HG02798 (cell line): Measurements from ENCODE around the gene DPM2.

Source experiments
- ATAC-seq: cut with Tn5 transposase; IDR thresholded peaks from one replicate; pipeline ENCODE4 v1.9.1; 2021; ENCODE audit warnings: mild to moderate bottlenecking; ENCODE audit not compliant: unreplicated experiment, poor library complexity

DPM2 gene

GRCh38 chr9:127973169-127974000 lies 35.7 kb upstream of the DPM2 start:
- no peak for ATAC-seq

GRCh38 chr9:127972236-127972871 lies 34.7 kb upstream of the DPM2 start:
- no peak for ATAC-seq

GRCh38 chr9:127971357-127972235 lies 33.9 kb upstream of the DPM2 start:
- ATAC-seq = no peak

DNA sequence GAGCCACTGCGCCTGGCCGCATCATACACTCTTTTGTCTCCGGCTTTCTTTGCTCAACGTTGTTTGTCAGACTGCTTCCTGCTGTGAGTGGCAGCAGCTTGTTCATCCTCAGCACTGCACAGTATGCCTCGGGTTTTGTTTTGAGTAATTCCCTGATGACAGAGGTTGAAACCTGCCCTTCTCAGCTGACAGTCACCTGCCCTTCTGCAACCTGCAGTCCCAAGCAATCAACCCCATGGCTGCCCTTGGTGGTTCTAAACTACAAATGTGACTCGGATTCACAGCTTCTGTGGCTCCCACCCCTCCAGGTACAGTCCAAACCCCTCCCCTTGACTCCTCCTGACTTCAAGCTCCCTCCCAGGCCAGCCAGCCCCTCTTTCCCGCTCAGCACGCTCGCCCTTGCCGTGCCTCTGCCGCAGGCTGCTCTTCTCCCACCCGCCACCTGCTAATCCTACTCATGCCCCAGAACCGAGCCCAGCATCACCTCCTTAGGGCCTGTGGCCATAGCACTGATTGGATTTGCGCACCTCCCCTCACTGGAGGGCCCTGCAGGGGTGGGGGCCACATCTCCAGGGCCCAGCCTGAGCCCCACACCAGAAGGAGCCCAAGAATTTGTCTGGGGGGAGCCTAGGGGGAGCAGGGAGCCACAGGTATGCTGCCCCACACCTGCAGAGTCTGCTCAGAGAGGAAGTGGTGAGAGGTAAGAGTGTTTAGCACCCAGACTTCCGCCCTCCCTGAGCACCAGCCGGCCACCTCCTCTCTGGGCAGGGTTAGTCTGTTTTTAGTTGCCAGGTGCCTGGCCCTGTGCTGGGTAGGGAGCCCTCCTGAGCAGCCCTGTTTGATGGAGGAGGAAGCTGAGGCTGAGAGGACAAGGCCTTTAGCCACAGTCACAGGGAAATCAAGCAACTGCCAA lies 33.0 kb upstream of the DPM2 start:
- peak; percentile 82 for ATAC-seq

- no peak for ATAC-seq
These were observed 31.2 kb upstream of the DPM2 start for GRCh38 chr9:127968700-127969383.

DNA sequence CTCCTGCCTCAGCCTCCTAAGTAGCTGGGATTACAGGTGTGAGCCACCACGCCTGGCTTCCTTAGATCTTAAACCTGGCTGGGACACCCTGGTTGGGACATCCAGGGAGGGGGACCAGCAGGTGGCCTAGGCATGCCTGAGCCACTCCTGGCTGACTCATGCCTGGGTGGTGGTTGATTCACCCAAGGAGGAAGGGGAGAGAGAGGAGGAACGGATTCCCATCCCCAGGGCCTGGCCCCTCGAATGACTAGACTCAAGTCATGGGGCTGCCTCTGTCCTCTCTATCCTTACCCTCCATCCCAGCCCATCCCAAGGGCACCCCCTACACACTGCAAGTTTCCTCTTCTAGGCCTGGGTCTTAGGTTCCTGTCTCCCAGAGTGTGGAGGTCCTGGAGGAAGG lies 30.4 kb upstream of the DPM2 start:
- ATAC-seq = no peak

- ATAC-seq = no peak
These were observed 29.6 kb upstream of the DPM2 start for GRCh38 chr9:127967151-127967809.

- ATAC-seq = no peak
These were observed 28.9 kb upstream of the DPM2 start for GRCh38 chr9:127966416-127967150.

DNA sequence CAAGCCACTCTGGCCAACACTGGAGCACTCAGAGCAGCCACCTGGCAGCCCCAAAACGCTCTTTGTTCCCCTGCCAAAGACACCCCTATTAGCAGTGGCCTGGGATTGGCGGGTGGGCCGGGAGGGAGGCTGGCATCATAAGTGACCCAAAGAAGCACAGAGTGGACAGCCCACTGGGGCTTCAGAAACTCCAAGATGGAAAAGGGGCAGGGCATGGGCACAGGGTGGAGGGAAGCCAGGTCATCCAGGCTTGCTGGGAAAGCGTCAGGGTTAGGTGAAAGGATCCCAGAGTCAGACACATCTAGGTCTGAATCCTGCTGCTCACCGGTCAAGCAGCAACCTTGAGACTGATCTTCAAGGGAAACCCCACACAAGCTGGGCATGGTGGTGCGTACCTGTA lies 28.3 kb upstream of the DPM2 start:
- ATAC-seq = no peak

- ATAC-seq = no peak
These were observed 25.9 kb upstream of the DPM2 start for GRCh38 chr9:127963359-127964064.

GRCh38 chr9:127963041-127963358 lies 25.3 kb upstream of the DPM2 start:
- ATAC-seq = no peak

DNA sequence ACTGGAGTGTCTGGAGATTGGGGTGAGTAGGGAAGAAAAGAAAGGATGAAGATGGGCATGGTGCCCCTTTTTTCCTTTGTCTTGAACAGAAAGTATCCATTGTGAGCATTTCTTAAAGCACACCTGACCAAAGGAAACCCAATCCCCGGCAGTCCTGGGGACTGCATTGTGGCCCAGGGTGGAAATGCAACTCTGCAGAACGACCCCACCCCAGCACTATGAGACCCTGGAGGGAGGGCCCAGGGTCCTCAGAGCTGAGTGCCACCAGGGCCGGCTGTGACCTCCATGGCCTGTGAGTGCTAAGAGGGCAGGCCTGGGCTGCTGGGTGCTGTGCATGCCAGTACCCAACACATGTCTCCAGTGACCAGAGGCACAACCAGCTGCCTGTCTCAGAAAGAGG lies 24.6 kb upstream of the DPM2 start:
- ATAC-seq = no peak

DNA sequence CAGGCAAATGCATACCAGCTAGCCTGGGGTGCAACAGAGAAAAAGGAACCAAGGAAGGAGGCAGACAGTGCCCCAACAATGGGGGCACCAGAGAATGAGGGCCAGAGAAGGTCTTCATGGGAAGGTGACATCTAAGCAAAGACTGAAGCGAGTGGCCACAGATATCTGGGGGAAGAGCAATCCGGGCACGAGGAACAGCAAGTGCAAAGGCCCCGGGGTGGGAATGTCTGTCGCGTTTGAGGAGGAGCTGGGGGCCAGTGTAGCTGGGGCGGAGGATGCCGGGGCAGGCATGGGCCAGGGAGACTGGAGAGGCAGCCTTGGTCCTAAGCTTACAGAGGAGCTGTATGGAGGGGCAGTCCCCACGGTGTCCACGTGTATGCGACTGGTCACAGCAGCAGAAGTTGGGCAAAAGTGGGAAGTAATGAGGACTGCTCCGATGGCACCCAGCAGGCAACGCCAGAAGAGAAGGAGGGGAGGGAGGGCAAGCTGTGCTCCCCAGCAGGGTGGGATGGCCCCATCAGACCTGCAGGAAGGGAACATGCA lies 24.0 kb upstream of the DPM2 start:
- no peak for ATAC-seq

GRCh38 chr9:127961155-127961490 lies 23.5 kb upstream of the DPM2 start:
- no peak for ATAC-seq

- ATAC-seq = no peak
These were observed 22.9 kb upstream of the DPM2 start for GRCh38 chr9:127960410-127961154.

DNA sequence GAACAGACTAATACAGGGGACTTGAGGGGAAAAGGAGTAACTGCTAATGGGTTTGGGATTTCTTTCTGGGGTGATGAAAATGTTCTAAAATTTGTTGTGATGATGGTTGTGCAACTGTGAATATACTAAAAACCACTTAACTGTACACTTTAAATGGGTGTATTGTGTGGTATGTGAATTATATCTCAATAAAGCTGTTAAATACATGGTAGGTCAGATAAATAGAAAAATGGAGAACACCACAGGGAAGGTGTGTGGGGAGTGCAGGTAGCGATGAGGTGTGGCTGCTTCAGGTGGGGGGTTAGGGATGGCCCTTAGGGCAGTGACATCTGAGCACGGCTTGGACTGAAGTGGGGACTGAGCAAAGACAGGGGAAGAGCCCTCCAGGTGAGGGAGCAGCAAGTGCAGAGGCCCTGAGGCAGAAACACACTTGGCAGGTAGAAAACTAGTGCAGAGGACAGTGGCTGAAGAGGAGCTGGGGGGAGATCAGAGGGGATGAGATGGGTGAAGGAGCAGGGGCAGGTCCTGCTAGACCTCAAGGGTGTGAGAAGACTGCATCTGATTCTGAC lies 22.3 kb upstream of the DPM2 start:
- no peak for ATAC-seq

- no peak for ATAC-seq
These were observed 21.7 kb upstream of the DPM2 start for GRCh38 chr9:127959398-127959797.
